ENCODE data around the gene GNG14. TPM values are rescaled to one million over a fixed set of nuclear protein-coding genes. Genes with fewer than 3 reads are reported as not detected.
A peak's percentile ranks its signal among the peaks of the same experiment; 100 is the strongest.

The GNG14 gene
- total and polyA plus RNA-seq, 2 of the 13 experiments (the other 11 are each of a cell fraction or from before 2014, with no cell fraction given): not detected

DNA sequence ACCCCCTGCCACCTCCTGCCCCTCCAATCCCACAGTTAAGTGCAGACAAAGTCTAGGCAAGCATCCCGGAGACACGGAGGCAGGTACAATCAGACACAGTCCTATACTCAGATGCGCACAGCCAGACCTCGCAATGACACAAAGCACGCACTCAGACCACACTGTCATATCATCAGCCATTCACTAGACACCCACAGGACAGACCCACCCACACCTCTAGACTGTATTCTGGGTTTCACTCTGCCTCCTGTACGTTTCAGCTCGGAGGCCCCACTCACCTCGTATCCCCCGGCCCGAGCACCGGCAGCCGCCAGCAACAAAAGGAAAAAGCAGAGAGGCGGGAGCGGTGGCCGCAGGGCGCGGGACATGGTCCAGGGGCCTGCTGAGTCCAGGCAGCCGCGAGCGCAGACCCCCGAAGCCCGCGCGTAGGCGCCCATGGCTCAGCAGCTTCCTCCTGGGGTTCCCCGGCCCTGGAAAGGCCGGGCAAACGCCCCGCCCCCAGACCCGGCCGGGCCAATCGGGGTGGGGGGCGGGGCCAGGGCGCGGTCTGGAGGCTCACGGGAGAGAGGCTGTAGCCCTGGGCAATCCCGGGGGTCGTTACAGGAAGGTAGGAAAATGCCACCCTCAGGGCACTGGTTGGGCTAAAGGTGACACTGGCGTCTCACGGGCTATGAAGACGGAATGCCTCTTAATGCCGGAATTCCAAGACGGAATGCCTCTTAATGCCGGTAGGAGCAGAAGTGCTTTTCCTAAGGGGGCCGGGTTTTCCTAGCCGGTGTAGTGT lies 21.3 kb upstream of the GNG14 start, which contains the start of the genes MAN2B1 and WDR83 (continued):
- no peak for TF ChIP-seq ZNF10 (CRISPR knock-in tag; IDR thresholded peaks at IDR 0.05; ENCODE audit: borderline replicate concordance, low read depth)
- TF ChIP-seq ZNF703 (CRISPR knock-in tag; IDR thresholded peaks at IDR 0.05; ENCODE audit: borderline replicate concordance): no peak
- TF ChIP-seq TBX2 (CRISPR knock-in tag; IDR thresholded peaks at IDR 0.05; ENCODE audit: borderline replicate concordance): no peak
- TF ChIP-seq, protein P1, sequence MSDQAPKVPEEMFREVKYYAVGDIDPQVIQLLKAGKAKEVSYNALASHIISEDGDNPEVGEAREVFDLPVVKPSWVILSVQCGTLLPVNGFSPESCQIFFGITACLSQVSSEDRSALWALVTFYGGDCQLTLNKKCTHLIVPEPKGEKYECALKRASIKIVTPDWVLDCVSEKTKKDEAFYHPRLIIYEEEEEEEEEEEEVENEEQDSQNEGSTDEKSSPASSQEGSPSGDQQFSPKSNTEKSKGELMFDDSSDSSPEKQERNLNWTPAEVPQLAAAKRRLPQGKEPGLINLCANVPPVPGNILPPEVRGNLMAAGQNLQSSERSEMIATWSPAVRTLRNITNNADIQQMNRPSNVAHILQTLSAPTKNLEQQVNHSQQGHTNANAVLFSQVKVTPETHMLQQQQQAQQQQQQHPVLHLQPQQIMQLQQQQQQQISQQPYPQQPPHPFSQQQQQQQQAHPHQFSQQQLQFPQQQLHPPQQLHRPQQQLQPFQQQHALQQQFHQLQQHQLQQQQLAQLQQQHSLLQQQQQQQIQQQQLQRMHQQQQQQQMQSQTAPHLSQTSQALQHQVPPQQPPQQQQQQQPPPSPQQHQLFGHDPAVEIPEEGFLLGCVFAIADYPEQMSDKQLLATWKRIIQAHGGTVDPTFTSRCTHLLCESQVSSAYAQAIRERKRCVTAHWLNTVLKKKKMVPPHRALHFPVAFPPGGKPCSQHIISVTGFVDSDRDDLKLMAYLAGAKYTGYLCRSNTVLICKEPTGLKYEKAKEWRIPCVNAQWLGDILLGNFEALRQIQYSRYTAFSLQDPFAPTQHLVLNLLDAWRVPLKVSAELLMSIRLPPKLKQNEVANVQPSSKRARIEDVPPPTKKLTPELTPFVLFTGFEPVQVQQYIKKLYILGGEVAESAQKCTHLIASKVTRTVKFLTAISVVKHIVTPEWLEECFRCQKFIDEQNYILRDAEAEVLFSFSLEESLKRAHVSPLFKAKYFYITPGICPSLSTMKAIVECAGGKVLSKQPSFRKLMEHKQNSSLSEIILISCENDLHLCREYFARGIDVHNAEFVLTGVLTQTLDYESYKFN (CRISPR knock-in tag; conservative IDR thresholded peaks at IDR 0.05): no peak; the same call in 1 of the 2 replicates
- TF ChIP-seq ZNF850 (CRISPR knock-in tag; conservative IDR thresholded peaks at IDR 0.05): no peak
- no peak; the same call in 1 of the 2 replicates for TF ChIP-seq ZNF33B (CRISPR knock-in tag; IDR thresholded peaks at IDR 0.05)
- TF ChIP-seq STAT5B (CRISPR knock-in tag; IDR thresholded peaks at IDR 0.05): no peak
- TF ChIP-seq EZH2 (conservative IDR thresholded peaks at IDR 0.05; ENCODE audit: low read depth, low read length): no peak
- TF ChIP-seq, protein P2, sequence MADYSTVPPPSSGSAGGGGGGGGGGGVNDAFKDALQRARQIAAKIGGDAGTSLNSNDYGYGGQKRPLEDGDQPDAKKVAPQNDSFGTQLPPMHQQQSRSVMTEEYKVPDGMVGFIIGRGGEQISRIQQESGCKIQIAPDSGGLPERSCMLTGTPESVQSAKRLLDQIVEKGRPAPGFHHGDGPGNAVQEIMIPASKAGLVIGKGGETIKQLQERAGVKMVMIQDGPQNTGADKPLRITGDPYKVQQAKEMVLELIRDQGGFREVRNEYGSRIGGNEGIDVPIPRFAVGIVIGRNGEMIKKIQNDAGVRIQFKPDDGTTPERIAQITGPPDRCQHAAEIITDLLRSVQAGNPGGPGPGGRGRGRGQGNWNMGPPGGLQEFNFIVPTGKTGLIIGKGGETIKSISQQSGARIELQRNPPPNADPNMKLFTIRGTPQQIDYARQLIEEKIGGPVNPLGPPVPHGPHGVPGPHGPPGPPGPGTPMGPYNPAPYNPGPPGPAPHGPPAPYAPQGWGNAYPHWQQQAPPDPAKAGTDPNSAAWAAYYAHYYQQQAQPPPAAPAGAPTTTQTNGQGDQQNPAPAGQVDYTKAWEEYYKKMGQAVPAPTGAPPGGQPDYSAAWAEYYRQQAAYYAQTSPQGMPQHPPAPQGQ (CRISPR knock-in tag; IDR thresholded peaks at IDR 0.05; ENCODE audit: borderline replicate concordance): no peak
- 0 out of 2 replicates have a peak, but pooled peaks have one; percentile 8 for TF ChIP-seq MEIS2 (CRISPR knock-in tag; IDR thresholded peaks at IDR 0.05)
- TF ChIP-seq PRMT3 (CRISPR knock-in tag; IDR thresholded peaks at IDR 0.05; ENCODE audit: borderline replicate concordance, low read depth): no peak
- TF ChIP-seq ZNF296 (CRISPR knock-in tag; conservative IDR thresholded peaks at IDR 0.05): no peak
- peak; percentile 40; the same call in 1 of the 2 replicates for TF ChIP-seq POLR2AphosphoS5 (IDR thresholded peaks at IDR 0.05; ENCODE audit: low read depth, low read length)
- TF ChIP-seq ZNF878 (CRISPR knock-in tag; IDR thresholded peaks at IDR 0.05): no peak
- 0 out of 2 replicates have a peak, but pooled peaks have one; percentile 28 for TF ChIP-seq ETV6 (CRISPR knock-in tag; conservative IDR thresholded peaks at IDR 0.05)
- TF ChIP-seq STAG1 (CRISPR knock-in tag; IDR thresholded peaks at IDR 0.05): no peak
- TF ChIP-seq ZNF616 (CRISPR knock-in tag; IDR thresholded peaks at IDR 0.05; ENCODE audit: low read depth): no peak
- no peak for TF ChIP-seq TOE1 (CRISPR knock-in tag; IDR thresholded peaks at IDR 0.05)
- TF ChIP-seq KDM5A (IDR thresholded peaks at IDR 0.05; ENCODE audit: borderline replicate concordance, low read length): peak; percentile 78
- TF ChIP-seq, protein P3, sequence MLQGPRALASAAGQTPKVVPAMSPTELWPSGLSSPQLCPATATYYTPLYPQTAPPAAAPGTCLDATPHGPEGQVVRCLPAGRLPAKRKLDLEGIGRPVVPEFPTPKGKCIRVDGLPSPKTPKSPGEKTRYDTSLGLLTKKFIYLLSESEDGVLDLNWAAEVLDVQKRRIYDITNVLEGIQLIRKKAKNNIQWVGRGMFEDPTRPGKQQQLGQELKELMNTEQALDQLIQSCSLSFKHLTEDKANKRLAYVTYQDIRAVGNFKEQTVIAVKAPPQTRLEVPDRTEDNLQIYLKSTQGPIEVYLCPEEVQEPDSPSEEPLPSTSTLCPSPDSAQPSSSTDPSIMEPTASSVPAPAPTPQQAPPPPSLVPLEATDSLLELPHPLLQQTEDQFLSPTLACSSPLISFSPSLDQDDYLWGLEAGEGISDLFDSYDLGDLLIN (CRISPR knock-in tag; IDR thresholded peaks at IDR 0.05; ENCODE audit: borderline replicate concordance): no peak
- TF ChIP-seq RFX3 (CRISPR knock-in tag; IDR thresholded peaks at IDR 0.05): no peak
- TF ChIP-seq ATAD3A (CRISPR knock-in tag; IDR thresholded peaks at IDR 0.05): no peak
- 0 out of 2 replicates have a peak, but pooled peaks have one; percentile 40 for TF ChIP-seq SALL2 (CRISPR knock-in tag; IDR thresholded peaks at IDR 0.05)
